GM12878 (cell line): ENCODE results near the gene MARK4. TPM values are rescaled to one million over a fixed set of nuclear protein-coding genes. Genes with fewer than 3 reads are reported as not detected.

Source experiments
- ATAC-seq: fragments of 200-7000 bp; cut with Tn5 transposase; 3 replicates; pipeline ENCODE4 v1.9.1; 2020; ENCODE audit warnings: mild to moderate bottlenecking, moderate library complexity
- BruUV-seq: library from RNA; stranded (reverse); fragments of 400-500 nt; replicated peaks from 2 replicates; lab custom pipeline; 2021; lab: Mats Ljungman, UMichigan
- CTCF ChIA-PET: fragments of 300-600 bp; sonication (Branson Sonifier 250); formaldehyde crosslinking; extraction: SDS; loops from one replicate; lab custom pipeline; 2021; ENCODE audit warnings: inconsistent platforms; lab: Yijun Ruan, JAX
- POLR2A ChIA-PET: fragments of 350-600 bp; formaldehyde crosslinking; extraction: SDS; loops from one replicate; lab custom pipeline; 2021; ENCODE audit warnings: inconsistent platforms; lab: Charles Lee
- RAD21 ChIA-PET: fragments of 300-600 bp; sonication (Branson Sonifier 250); formaldehyde crosslinking; loops from one replicate; lab custom pipeline; 2023; ENCODE audit warnings: antibody characterized with exemption; ENCODE audit not compliant: unreplicated experiment; lab: Charles Lee
- SMC1A ChIA-PET: fragments of 300-600 bp; sonication (Branson Sonifier 250); formaldehyde crosslinking; loops from one replicate; lab custom pipeline; 2023; ENCODE audit not compliant: unreplicated experiment, uncharacterized antibody; lab: Charles Lee
- DNase-seq: peaks from one replicate; pipeline ENCODE4 v3.0.0-alpha.2; 2011; ENCODE audit warnings: low read depth, low spot score
- FAIRE-seq: peaks from 3 replicates; lab custom pipeline; 2011; peaks lifted over from hg19 to GRCh38; lab: Jason Lieb, UNC
- H2AFZ ChIP-seq: 2 replicates; pipeline ENCODE4 v1.6.0; 2011; ENCODE audit warnings: low read depth, low read length, control low read depth; ENCODE audit not compliant: control insufficient read depth
- H3K27ac ChIP-seq: 2 replicates; pipeline ENCODE4 v1.5.1; 2011; ENCODE audit warnings: control low read depth; ENCODE audit not compliant: control insufficient read depth, insufficient read depth
- H3K27me3 ChIP-seq, 2 experiments: replicated peaks in 1 of 2; 2 replicates each; pipeline versions ENCODE4 v1.6.0 to v1.6.1; 2011; ENCODE audit warnings: low read length in 1 of 2; ENCODE audit not compliant: control insufficient read depth in 2 of 2, insufficient read depth in 2 of 2
- H3K36me3 ChIP-seq, 2 experiments: 2 replicates each; pipeline ENCODE4 v1.5.1; 2011; ENCODE audit warnings: low read length in 1 of 2; ENCODE audit not compliant: control insufficient read depth in 2 of 2, insufficient read depth in 2 of 2
- H3K4me1 ChIP-seq: 2 replicates; pipeline ENCODE4 v1.6.1; 2011; ENCODE audit warnings: mild to moderate bottlenecking, low read length, moderate library complexity, mixed read lengths; ENCODE audit not compliant: control insufficient read depth, insufficient read depth
- H3K4me2 ChIP-seq: 2 replicates; pipeline ENCODE4 v1.6.0; 2011; ENCODE audit warnings: control low read depth; ENCODE audit not compliant: control insufficient read depth, insufficient read depth
- H3K4me3 ChIP-seq: fragments of 200-600 bp; sonication (generic); 2 replicates; pipeline ENCODE4 v1.5.1; 2016
- H3K79me2 ChIP-seq: 2 replicates; pipeline ENCODE4 v1.6.0; 2011; ENCODE audit warnings: low read length; ENCODE audit not compliant: control insufficient read depth, insufficient read depth
- H3K9ac ChIP-seq: 2 replicates; pipeline ENCODE4 v1.8.0; 2011; ENCODE audit warnings: low read length, control low read depth, mixed read lengths; ENCODE audit not compliant: control insufficient read depth, insufficient read depth
- H3K9me3 ChIP-seq: replicated peaks from 3 replicates; pipeline ENCODE4 v1.5.1; 2011; ENCODE audit warnings: mild to moderate bottlenecking, low read length; ENCODE audit not compliant: control insufficient read depth, insufficient read depth
- H4K20me1 ChIP-seq: 2 replicates; pipeline ENCODE4 v1.6.0; 2011; ENCODE audit not compliant: control insufficient read depth, insufficient read depth
- ATF2 ChIP-seq: IDR thresholded peaks from 2 replicates; pipeline ENCODE4 v1.6.1; 2012; ENCODE audit warnings: low read length, inconsistent platforms
- ESRRA ChIP-seq: IDR thresholded peaks from 2 replicates; pipeline ENCODE4 v1.6.1; 2012; ENCODE audit warnings: mild to moderate bottlenecking, low read length, improper control_type of control experiment
- FOXK2 ChIP-seq: fragments of 450-650 bp; IDR thresholded peaks from 2 replicates; pipeline ENCODE4 v1.6.1; 2017; ENCODE audit warnings: mild to moderate bottlenecking, moderate library complexity
- GABPA ChIP-seq: IDR thresholded peaks from 2 replicates; pipeline ENCODE4 v1.6.1; 2014; ENCODE audit warnings: antibody characterized with exemption, low read depth, mild to moderate bottlenecking, inconsistent platforms
- IRF4 ChIP-seq: IDR thresholded peaks from 2 replicates; pipeline ENCODE4 v1.6.1; 2011; ENCODE audit warnings: low read depth, low read length
- KAT2A ChIP-seq: conservative IDR thresholded peaks from 2 replicates; pipeline ENCODE4 v1.6.1; 2011; ENCODE audit warnings: low read depth, low read length; ENCODE audit not compliant: control insufficient read depth
- MEF2B ChIP-seq: fragments of 450-650 bp; IDR thresholded peaks from 2 replicates; pipeline ENCODE4 v1.6.1; 2018; ENCODE audit warnings: mild to moderate bottlenecking, moderate library complexity; ENCODE audit not compliant: partially characterized antibody, poor library complexity, severe bottlenecking
- NFIC ChIP-seq: IDR thresholded peaks from 2 replicates; pipeline ENCODE4 v1.6.1; 2012; ENCODE audit warnings: low read depth, mild to moderate bottlenecking, inconsistent platforms, low read length, moderate library complexity
- RELB ChIP-seq: fragments of 450-650 bp; IDR thresholded peaks from 2 replicates; pipeline ENCODE4 v1.6.1; 2017; ENCODE audit warnings: low read depth, mild to moderate bottlenecking, moderate library complexity
- SMARCA5 ChIP-seq: fragments of 450-650 bp; IDR thresholded peaks from 2 replicates; pipeline ENCODE4 v1.6.1; 2017; ENCODE audit warnings: mild to moderate bottlenecking
- ZBTB11 ChIP-seq: fragments of 450-650 bp; formaldehyde crosslinking; IDR thresholded peaks from 2 replicates; pipeline ENCODE4 v1.5.0; 2022; ENCODE audit warnings: mild to moderate bottlenecking, missing genetic modification characterization
- in situ Hi-C: fragments of 300-500 bp; cut with MboI; formaldehyde crosslinking; loops from 9 replicates; pipeline ENCODE4 v1.14.3; 2018; ENCODE audit warnings: mixed read lengths
- intact Hi-C: fragments of 100-400 bp; cut with micrococcal nuclease; formaldehyde crosslinking; loops from one replicate; pipeline ENCODE4 v1.14.2; 2022; ENCODE audit not compliant: unreplicated experiment
- polyA plus RNA-seq, 11 experiments: library from polyadenylated mRNA; depleted of rRNA in 4 of 11; unstranded in 6 of 11; stranded (reverse) in 5 of 11; fragments of >200 nt; fragmentation: Nextera tagmentation in 4 of 11; fragmentation: Illumina TruSeq in 1 of 11; extraction: Ambion mirVana in 4 of 11; extraction: Trizol in 1 of 11; gene quantifications; 1 replicate in 1 of 11; 2 replicates in 10 of 11; pipeline versions ENCODE4 v1.2.1 to v1.2.3, GENCODE V29; 2011 to 2016; ENCODE audit warnings: inconsistent platforms in 2 of 11, missing spikeins in 2 of 11, low read depth in 1 of 11
- total RNA-seq, 4 experiments: library from RNA; depleted of rRNA in 3 of 4; stranded (reverse); fragments of >200 nt in 3 of 4; fragmentation: Illumina TruSeq in 1 of 4; extraction: Trizol in 1 of 4; gene quantifications; 2 replicates each; pipeline versions ENCODE4 v1.2.1 to v1.2.3, GENCODE V29; 2013 to 2021
- TF ChIP-seq, protein P1 (sequence below): fragments of 450-650 bp; IDR thresholded peaks from 2 replicates; pipeline ENCODE4 v1.6.1; 2016; ENCODE audit warnings: mild to moderate bottlenecking

The MARK4 gene
- total and polyA plus RNA-seq, 10 of the 15 experiments (the other 5 are each of a cell fraction or from before 2014, with no cell fraction given): 0.66 to 24.3 (median 5.1) TPM

DNA sequence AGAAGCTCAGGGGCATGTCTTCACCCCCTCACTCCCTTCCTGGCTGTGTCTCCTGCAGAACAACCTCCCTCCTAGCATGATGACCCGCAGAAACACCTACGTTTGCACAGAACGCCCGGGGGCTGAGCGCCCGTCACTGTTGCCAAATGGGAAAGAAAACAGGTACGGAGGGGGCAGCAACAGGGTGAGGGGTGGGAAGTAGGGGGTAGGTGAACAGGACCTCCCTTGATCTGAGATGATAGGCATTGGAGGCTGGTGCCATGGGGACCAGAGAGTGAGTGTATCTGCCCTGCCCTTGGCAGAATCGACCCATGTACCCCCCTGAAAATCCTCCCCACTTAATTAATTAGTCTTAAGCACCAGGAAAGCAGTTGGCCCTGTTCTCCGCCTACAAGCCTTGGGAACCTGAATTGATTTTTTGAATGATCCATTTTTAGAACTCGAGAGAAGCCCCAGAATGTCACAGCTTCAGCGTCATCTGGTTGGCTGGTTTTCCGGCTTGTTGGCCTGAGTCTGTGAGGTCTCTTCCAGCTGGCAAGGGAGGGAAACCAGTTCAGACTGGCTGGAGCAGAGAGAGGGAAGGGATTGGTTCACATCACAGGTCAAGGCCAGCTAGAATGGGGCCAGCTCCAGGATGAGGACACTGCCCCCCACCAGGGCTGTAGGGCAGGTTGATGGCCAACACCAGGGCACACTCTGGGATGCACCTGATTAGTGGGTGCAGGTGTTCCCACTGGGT, 43.4 kb downstream of the MARK4 start (continued):
- no peak for TF ChIP-seq IRF4
- TF ChIP-seq GABPA: no peak
- TF ChIP-seq RELB: no peak
- no peak for TF ChIP-seq MEF2B

DNA sequence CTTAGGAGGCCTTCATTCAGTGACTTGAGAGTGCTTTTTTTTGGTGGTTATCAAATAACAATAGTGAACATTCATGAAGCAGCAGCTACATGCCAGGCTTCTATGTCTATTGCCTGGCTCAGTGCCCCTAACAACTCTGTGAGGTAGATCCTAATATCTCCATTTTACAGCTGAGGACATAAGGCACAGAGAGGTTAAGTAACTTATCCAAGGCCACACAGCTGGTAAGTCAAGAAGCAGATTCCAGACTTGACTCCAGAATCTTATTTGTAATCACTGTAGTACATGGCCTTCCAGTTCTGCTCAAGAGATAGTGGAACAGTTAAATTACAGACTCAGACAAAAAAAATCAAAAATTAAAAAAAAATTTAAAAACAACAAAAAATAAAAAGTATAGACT, 44.8 kb downstream of the MARK4 start:
- Histone ChIP-seq H3K9ac (no peak overlapping the region), H3K27ac (no peak overlapping the region), H3K36me3 (no peaks in the 10 kb centered on the region; a peak in 1 of 4 replicates), H3K79me2 (no peaks in the 10 kb centered on the region), H3K9me3 (no peaks in the 10 kb centered on the region), H3K4me1 (no peaks in the 10 kb centered on the region), H3K27me3 (no peaks in the 10 kb centered on the region), H3K4me2 (no peak overlapping the region), H4K20me1 (no peaks in the 10 kb centered on the region), H3K4me3 (no peak overlapping the region), H2AFZ (no peak overlapping the region)
- DNase-seq (no peak), ATAC-seq (no peak), FAIRE-seq (no peak)
- ChIA-PET SMC1A (no interaction called here), RAD21 (no interaction called here), CTCF (interaction anchor here (1.0 kb wide), 1 partner anchor 21 kb away, joined by 3 read pairs; no protein-coding TSS in a partner anchor), POLR2A (no interaction called here)
- in situ Hi-C loops: no loop called here
- intact Hi-C loops: no loop called here
- BruUV-seq: no TSS peak
- TF ChIP-seq, protein P1, sequence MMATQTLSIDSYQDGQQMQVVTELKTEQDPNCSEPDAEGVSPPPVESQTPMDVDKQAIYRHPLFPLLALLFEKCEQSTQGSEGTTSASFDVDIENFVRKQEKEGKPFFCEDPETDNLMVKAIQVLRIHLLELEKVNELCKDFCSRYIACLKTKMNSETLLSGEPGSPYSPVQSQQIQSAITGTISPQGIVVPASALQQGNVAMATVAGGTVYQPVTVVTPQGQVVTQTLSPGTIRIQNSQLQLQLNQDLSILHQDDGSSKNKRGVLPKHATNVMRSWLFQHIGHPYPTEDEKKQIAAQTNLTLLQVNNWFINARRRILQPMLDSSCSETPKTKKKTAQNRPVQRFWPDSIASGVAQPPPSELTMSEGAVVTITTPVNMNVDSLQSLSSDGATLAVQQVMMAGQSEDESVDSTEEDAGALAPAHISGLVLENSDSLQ: no peak
- TF ChIP-seq ZBTB11 (CRISPR knock-in tag) (no peak), SMARCA5 (no peak), ATF2 (no peak), KAT2A (no peak), GABPA (no peak), NFIC (no peak), ESRRA (no peak), FOXK2 (no peak)
